ENCODE data around the gene SLC12A4. TPM values are rescaled to one million over a fixed set of nuclear protein-coding genes. Genes with fewer than 3 reads are reported as not detected.

The SLC12A4 gene
- total and polyA plus RNA-seq, 2 of the 13 experiments (the other 11 are each of a cell fraction or from before 2014, with no cell fraction given): 65.1 to 84.3 TPM

- TF ChIP-seq, protein P1, sequence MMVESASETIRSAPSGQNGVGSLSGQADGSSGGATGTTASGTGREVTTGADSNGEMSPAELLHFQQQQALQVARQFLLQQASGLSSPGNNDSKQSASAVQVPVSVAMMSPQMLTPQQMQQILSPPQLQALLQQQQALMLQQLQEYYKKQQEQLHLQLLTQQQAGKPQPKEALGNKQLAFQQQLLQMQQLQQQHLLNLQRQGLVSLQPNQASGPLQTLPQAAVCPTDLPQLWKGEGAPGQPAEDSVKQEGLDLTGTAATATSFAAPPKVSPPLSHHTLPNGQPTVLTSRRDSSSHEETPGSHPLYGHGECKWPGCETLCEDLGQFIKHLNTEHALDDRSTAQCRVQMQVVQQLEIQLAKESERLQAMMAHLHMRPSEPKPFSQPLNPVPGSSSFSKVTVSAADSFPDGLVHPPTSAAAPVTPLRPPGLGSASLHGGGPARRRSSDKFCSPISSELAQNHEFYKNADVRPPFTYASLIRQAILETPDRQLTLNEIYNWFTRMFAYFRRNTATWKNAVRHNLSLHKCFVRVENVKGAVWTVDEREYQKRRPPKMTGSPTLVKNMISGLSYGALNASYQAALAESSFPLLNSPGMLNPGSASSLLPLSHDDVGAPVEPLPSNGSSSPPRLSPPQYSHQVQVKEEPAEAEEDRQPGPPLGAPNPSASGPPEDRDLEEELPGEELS (CRISPR knock-in tag; IDR thresholded peaks at IDR 0.05): no peak
- no peak for TF ChIP-seq POGZ (CRISPR knock-in tag; IDR thresholded peaks at IDR 0.05)
- TF ChIP-seq KDM4B (CRISPR knock-in tag; IDR thresholded peaks at IDR 0.05): no peak
- no peak for TF ChIP-seq AKNA (CRISPR knock-in tag; IDR thresholded peaks at IDR 0.05; ENCODE audit: borderline replicate concordance)
- no peak for TF ChIP-seq ZBTB42 (CRISPR knock-in tag; IDR thresholded peaks at IDR 0.05)
- TF ChIP-seq GATA4 (IDR thresholded peaks at IDR 0.05; ENCODE audit: borderline replicate concordance, low read depth): no peak
- no peak for TF ChIP-seq JARID2 (CRISPR knock-in tag; IDR thresholded peaks at IDR 0.05; ENCODE audit: insufficient replicate concordance)
- no peak for TF ChIP-seq NFE2 (CRISPR knock-in tag; IDR thresholded peaks at IDR 0.05)
- no peak for TF ChIP-seq ZNF431 (CRISPR knock-in tag; IDR thresholded peaks at IDR 0.05; ENCODE audit: borderline replicate concordance, low read depth)
- no peak for TF ChIP-seq HNF1A (IDR thresholded peaks at IDR 0.05; ENCODE audit: low read depth)
- peak; percentile 3; the same call in 1 of the 2 replicates for TF ChIP-seq HNF1A (CRISPR knock-in tag; IDR thresholded peaks at IDR 0.05; ENCODE audit: borderline replicate concordance)
- no peak for TF ChIP-seq FOXA3 (CRISPR knock-in tag; IDR thresholded peaks at IDR 0.05)
- TF ChIP-seq NFIC (IDR thresholded peaks at IDR 0.05; ENCODE audit: low read length): no peak
- TF ChIP-seq NR2C2 (CRISPR knock-in tag; IDR thresholded peaks at IDR 0.05; ENCODE audit: borderline replicate concordance): no peak; the same call in none of the 2 replicates
- TF ChIP-seq RFX1 (IDR thresholded peaks at IDR 0.05): no peak
- TF ChIP-seq SNAPC2 (CRISPR knock-in tag; IDR thresholded peaks at IDR 0.05): no peak
- peak; percentile 78; the same call in 1 of the 2 replicates for TF ChIP-seq ZNF484 (CRISPR knock-in tag; IDR thresholded peaks at IDR 0.05; ENCODE audit: borderline replicate concordance, low read depth)
- no peak for TF ChIP-seq GABPB1 (CRISPR knock-in tag; IDR thresholded peaks at IDR 0.05)
- no peak for TF ChIP-seq SIN3B (IDR thresholded peaks at IDR 0.05; ENCODE audit: low read length)
- TF ChIP-seq RXRA (CRISPR knock-in tag; IDR thresholded peaks at IDR 0.05): no peak
Measured at GRCh38 chr16:67936124-67936879, 32.1 kb downstream of the SLC12A4 start, which contains the start of gene PSMB10 (continued).
